ENCODE data around the gene SETD4.

Gene SETD4

DNA sequence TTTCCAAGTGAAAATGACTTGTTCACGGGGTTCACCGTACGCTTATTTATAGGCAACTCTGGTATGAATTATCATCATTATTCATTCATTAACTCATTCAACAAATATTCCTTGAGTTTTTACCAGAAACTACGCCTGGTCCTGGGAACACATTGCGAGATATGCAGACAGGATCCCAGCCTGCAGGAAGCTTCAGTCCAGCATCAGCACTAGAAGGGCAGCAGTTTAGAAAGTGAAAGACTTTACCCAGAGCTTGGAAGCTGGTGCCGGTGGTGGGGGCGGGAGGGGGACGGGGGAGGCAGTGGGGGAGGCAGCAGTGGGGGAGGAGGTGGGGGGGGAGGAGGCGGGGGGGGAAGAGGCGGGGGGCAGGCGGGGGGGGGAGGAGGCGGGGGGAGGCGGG lies 55.9 kb downstream of the SETD4 start:
- no peak for DNase-seq

- no peak for DNase-seq
Measured at GRCh38 chr21:36003776-36004175, 56.5 kb downstream of the SETD4 start.

- DNase-seq = no peak
Measured at GRCh38 chr21:35996217-35996616, 64.1 kb downstream of the SETD4 start.

- no peak for DNase-seq
Measured at GRCh38 chr21:35995522-35996088, 64.7 kb downstream of the SETD4 start.

- DNase-seq = no peak
Measured at GRCh38 chr21:35994613-35995012, 65.7 kb downstream of the SETD4 start.

DNA sequence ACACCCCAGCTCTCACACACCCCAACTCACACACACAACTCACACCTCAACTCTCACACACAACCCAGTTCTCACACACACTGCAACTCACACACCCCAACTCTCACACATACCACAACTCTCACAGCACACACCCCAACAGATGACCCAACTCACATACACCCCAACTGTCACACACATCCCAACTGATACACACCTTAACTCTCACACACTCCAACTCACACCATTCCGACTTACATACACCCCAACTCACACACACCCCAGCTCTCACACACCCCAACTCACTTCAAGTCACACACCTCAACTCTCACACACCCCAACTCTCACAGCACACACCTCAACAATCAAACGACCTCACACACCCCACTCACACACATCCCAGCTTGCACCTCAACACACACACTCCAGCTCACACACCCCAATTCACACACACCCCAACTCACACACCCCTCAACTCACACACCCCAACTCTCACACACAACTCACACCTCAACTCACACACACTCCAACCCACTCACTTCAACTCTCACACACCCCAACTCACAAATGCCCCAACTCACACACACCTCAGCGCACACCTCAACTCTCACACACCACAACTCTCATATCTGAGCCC lies 66.3 kb downstream of the SETD4 start:
- DNase-seq = no peak

GRCh38 chr21:35991131-35991530 lies 69.2 kb downstream of the SETD4 start:
- no peak for DNase-seq

DNA sequence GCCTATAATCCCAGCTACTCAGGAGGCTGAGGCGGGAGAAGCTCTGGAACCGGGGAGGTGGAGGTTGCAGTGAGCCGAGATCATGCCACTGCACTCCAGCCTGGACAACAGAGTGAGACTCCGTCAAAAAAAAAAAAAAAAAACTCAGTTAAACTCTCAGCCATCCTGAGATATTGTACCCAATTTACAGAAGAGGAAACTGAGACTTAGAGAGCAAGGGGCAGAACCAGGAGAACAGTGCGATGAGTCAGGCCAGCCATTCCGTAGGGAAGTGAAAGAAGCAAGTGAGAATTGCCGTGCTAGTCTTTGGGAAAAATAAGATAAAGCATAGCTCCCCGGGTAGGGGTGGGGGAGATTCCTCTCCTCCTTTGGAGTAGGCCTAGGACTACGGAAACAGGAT lies 69.7 kb downstream of the SETD4 start:
- no peak for DNase-seq

GRCh38 chr21:35989138-35989735 lies 71.1 kb downstream of the SETD4 start:
- no peak for DNase-seq

GRCh38 chr21:35988416-35989137 lies 71.7 kb downstream of the SETD4 start:
- DNase-seq = no peak

GRCh38 chr21:35987475-35987874 lies 72.9 kb downstream of the SETD4 start:
- DNase-seq = no peak

- DNase-seq = no peak
Measured at GRCh38 chr21:35984654-35985361, 75.5 kb downstream of the SETD4 start.

All from NCI-H226 (cell line).